Central memory CD4-positive, alpha-beta T cell (primary cell): ENCODE data around the gene RIMS3.

Experiments used
- DNase-seq: peaks from one replicate; pipeline ENCODE4 v3.0.0; 2022

The RIMS3 gene

DNA sequence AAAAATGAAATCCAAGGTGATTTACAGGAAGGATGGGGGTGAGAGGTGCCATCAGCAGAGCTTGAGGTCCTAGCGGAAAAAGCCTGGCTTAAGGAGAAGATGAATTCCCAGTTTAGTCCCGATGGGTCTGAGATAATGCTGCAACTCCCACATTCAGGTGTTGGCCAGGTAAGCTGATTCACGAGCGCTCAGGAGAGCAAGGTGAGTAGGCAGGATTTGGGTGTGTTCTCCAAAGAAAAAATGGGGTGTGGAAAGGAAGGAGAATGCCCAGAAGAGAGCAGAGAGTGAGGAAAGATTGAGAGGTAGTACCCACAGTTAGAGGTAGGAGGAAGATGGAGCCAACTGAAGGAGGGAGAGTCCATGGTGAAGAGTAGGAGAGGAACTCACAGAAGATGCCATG lies 12.5 kb downstream of the RIMS3 start:
- no peak for DNase-seq

DNA sequence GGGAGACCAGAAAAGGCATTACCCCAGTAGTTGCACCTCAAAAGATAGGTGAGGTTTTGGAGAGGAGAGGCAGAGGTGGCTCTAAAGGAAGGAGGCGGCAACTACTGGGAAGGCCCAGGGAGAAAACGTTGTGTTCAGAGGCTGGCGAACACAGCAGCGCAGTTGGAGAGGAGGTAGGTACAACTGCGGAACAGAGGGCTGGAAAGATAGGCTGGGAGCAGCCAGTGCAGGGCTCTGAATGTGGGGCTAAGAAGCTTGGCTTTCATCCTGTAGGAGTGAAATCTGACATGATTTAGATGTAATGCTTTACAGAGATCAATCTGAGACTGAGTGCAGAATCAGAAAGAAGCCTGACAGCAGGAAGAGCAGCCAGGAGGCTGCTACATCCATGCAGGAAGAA lies 13.0 kb downstream of the RIMS3 start:
- DNase-seq, result no peak

- DNase-seq, result no peak
These were observed 14.2 kb downstream of the RIMS3 start for GRCh38 chr1:40651138-40651857.

DNA sequence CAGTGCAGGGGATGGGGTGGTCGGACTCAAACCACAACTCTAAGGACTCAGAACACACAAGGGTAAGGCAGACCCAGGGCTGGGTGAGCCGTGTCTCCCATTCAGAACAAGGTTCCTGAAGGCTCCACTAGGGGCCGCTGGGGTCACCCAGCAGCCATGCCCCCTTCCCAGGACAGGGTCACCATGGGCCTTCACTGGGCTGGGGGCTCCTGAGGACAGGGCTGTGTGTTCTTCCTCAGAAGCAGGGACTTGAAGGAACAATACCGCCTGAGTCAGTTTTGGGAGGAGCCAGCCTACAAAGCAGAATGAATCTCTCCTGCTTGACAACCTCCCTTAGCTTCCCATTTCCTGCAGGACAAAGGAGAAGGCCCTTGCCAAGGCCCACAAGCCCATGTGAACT lies 15.4 kb downstream of the RIMS3 start:
- DNase-seq, result no peak

DNA sequence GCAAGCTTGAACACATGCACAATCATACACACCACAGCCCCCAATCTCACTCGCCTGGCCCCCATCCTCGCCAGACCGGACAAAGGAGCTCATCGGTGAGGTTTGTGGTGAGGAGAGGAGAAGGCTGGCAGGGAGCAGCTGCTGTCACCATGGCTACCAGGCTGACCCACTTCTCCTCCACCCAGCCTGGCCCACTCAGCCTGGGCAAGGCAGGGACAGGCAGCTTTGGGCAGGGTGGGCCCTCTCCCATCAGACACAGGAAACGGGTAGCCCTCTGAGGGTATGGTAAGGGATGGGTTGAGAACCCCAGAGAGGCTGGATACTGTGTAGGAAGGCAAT lies 15.9 kb downstream of the RIMS3 start:
- no peak for DNase-seq

DNA sequence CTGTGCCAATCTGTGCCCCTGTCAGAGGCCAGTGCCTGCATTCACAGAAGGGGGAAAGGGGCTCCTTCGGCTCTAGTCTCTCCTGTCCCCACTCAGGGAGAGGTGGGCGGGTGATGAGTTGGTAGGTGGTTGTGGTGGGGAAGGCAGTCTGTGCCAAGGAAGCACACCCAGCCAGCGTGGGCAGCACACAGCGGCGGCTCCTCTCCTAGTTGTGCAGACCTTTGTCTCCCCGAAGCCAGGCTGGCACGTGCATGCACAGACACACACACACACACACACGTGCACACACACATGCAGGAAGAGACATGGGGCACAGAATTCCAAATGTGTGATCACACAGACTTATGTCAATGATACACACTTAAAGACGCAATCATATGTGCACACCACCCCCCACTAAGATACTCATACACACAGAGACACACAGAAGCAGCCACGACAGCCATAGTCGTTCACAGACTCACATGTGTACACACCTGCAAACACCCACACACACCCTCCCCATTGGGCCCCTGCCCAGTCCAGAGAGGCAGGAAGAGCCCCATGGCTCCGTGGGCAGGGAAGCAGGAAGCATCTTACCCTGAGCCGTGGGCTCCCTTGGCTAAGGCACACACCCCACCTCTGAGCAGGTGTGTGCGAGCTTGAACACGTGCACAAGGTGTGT lies 16.4 kb downstream of the RIMS3 start:
- no peak for DNase-seq

DNA sequence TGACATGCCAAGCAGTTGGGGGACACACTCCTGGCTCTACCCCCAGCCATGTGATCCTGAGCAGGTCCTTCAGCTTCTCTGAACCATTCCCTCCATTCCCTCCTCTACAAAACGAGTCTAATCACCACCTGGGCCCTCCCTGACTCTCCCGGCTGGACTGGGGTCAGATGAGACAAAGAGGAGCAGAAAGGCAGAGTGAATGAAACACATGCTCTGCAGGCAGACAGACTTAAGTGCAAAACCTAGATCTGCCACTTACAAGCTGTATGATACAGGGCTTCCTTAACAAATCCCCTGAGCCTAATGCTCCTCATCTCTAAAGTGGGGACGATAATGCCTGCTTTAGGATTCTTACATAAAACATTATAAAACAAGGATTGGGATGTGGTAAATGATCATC lies 17.3 kb downstream of the RIMS3 start:
- no peak for DNase-seq

DNA sequence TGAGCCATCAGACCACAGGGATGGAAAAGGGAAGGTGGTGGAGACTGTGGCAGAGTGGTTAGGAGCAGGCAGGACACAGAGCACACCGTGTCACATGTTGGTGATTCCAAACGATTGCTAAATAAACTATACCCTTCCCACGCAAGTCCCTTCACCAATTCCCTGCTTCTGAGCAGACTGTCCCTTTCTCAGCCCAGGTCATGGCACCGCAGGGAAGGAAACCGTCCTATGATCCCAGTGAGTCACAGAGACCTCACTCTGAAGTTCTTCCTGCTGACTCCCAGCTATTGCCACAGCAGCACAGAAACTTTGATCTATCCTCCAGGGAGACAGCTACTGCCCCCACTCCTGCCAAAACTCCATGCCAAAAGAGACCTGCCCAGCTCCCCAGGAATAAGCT lies 19.2 kb downstream of the RIMS3 start:
- no peak for DNase-seq

GRCh38 chr1:40645118-40645680 lies 20.3 kb downstream of the RIMS3 start:
- no peak for DNase-seq

GRCh38 chr1:40641601-40642242 lies 23.8 kb downstream of the RIMS3 start:
- DNase-seq, result no peak

DNA sequence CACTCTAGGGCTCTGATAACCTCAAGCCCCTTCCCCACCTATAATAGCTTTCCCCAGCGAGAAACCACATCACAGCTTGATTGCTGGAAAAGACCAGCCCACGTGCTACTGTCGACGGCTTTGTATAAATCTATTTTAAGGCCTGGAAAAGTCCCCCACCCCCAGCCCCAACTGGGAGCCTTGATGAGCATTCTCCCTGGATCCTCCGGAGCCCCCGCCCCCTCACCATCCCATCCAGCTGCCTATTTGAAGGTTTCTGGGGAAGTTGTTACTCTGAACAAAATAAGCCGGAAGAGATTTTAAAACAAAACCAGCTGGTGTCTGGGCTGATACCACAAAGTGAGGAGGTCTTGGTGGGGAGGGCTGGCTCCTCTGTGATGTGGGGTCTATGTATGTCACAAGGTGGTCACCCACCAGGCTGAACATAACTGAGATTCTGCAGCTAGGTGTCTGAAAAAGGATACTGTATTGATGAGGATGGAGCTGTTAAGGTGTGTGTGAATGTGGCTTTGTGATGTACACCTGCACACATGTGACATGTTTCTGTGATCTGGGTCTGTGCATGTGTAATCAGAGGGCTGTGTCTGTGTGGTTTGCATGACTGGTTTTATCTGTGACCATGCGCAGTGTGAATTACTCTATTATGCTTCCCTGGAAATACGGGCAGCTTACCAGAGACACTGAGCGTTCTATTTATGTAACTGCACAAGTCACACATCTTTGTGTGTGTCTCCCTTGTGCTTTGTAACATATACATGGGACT lies 25.0 kb downstream of the RIMS3 start:
- DNase-seq, result no peak

DNA sequence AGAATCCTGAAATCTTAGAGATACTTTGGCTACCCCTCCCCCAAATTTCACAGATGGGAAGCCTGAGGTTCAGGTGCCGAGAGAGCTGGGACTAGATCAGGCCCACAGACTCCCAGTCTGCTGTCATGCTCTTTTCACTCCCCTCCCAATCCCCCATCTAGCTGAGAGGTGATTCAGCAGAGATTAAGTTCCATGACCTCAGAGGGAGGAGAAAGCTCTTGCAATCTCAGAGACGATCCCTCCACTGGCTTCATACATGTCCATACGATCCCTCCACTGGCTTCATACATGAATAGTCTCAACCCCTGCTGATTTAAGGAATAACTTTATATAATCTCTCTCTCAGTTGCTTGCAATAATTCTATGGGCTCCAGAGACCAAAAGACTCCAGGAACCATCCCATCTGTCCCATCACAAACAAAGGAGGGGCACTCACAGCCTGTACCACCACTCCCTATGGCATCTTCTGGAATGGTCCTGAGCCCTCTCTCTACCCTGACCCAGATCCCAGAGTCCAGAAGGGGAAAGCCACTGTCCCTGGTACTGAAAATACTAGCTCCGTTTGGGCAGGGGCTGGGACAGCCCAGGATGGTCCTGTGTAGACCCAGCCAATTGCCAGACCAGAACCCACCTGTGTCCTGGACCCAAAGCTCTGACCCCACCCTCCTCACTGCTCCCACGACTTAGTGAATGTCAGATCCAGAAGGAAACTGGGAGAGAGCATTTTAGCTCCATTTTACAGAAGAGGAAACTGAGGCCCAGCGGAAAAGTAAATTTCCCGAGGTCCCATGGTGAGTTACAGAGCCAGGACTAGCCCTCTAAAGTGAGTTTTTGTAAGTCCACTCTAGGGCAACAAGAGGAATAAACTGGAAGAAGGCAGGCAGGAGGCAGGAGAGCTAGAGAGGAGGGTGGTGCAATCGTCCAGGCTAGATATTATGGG lies 27.1 kb downstream of the RIMS3 start:
- no peak for DNase-seq

DNA sequence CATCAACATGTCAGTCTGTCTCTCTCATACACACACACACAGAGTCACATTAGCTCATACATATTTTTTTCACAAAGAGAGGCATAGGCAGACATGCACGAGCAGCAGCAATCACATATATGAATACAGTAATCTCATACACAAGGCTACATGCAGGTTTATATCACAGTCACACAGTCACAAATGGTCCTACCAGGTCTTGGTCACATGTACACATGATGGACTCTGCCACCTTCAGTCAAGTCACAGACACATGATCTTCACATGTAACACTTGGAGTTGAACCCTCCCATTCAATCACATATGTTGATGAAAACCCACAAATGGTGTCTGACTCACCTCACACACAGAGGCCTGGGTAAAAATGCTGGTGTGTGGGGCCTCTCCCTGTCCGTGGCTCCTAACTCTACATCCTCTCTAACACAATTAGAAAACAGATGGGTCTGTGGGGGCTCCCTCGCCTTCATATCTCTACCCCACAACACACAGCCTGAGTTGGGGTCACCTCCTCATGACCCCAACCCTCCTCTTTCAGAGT lies 27.9 kb downstream of the RIMS3 start:
- DNase-seq, result no peak

DNA sequence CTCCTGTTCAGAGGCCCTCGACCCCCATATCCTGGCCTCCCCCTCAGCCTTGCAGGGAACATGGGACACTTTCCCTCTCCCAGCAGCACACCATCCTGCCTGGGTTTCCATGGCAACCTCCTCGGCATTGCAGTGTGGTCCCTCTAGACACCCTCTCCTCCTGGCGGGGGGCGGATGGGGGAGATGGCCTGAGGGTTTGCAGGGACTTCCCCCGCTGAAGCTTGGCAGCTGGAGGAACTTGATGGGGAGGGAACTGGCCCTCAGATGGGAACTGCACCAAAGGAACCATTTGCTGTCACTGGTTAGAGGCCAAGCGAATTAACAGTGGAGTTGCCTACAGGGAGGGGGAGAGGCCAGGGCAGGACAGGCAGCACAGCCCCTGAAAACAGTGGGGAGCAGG lies 28.7 kb downstream of the RIMS3 start:
- no peak for DNase-seq

DNA sequence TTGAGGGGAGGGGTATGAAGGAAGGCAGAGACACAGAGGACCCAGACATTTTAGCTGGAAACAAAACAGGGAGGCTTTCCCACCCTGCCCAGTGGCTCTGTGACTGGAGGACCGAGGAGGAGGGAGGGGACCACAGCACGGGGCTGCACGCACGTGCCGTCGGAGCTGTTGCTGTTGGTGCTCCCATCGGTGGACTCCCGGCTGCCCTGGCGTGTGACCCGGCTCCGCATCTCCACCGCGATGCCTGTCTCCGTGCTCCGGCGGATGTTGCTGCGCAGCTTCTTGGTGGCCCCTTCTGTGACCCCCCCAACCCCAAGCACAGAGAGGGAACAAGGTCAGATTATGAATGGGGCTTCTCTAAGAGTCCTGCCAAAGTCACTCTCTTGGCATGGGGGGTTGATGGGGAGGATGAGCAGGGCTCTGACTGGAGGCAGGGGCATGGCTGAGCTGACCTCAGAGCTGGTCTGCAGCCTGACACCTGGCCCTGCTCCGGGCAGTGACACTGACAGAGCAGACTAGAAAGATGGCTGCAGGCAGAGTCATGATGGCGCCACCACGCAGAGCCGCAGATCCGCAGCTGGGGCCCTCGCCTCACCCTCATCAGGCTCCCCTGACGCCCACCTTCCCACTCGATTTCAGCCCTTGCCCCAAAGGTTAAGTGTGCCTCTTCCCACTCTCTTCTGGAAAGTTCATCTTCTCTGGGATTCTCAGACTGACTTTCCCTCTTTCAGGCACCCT lies 29.6 kb downstream of the RIMS3 start:
- DNase-seq, result no peak

- no peak for DNase-seq
These were observed 30.4 kb downstream of the RIMS3 start for GRCh38 chr1:40634901-40635655.

DNA sequence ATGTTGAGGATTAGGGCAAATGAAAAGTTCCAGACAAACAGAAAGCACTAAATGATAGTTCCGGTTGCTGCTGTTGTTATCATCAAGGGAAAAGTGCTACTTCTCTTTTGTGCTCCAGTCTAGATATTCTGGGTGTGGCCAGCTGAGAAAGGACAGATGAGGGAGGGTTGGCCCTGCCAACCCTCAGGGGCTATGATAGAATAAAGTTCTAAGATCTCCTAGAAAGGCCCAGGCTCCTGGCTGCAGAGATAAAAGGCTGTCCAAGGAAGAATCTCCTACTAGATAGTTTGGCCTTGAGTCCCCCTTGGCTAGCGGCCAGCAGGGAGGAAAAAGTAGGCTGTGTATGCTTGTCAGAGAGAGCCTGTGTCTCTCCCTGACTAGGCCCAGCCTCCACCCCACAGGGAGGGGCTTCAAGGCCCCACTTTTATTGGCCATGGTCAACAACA lies 31.5 kb downstream of the RIMS3 start:
- DNase-seq, result no peak

GRCh38 chr1:40633523-40633922 lies 32.0 kb downstream of the RIMS3 start:
- DNase-seq, result no peak

DNA sequence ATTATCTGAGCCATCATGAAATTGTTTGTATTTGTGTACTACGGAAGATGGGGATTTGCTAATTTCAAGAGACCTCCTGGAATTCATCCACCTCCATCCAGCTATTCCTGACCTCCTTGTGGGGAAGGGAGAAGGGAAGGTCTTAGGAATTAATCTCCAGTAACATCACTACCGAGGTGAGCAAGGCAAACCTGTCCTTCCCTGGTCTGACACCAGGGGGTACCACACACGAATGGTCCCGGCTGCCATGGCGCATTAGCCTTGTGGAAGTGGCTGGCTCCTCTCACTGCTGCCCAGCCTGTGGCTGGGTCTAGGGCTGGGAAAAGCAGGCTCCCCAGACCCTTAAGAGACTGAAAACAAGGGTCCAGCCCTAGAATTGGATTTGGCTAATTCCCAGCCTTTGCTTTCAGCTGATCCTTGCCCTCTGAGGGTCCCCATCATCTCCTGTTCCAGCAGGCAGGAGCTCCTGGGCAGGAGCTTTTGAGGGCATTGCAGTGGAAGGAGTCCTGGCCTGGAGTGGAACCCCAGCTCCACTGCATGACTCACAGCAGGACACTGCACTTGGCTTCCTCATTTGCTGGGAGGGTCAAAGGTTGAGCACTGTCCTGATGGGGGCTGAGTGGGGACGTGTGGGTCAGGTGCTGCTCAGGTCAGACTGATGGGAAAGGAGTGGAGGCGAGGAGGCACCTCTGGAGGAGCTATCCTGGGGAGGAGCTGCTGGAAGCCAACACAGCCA lies 34.8 kb downstream of the RIMS3 start:
- DNase-seq, result no peak
